Hepatocyte (in vitro differentiated cells): ENCODE measurements around the gene KLHDC1. TPM values are rescaled to one million over a fixed set of nuclear protein-coding genes. Genes with fewer than 3 reads are reported as not detected.

Experiments
- DNase-seq: peaks from one replicate; pipeline ENCODE4 v3.0.0-alpha.2; 2016; ENCODE audit warnings: low spot score
- H2AFZ ChIP-seq: fragments of 200-600 bp; sonication (generic); 2 replicates; pipeline ENCODE4 v1.6.0; 2016; ENCODE audit warnings: antibody characterized with exemption, mild to moderate bottlenecking
- H3K27ac ChIP-seq: fragments of 200-600 bp; sonication (generic); 2 replicates; pipeline ENCODE4 v1.5.1; 2016; ENCODE audit warnings: mild to moderate bottlenecking
- H3K27me3 ChIP-seq: fragments of 200-600 bp; sonication (generic); 2 replicates; pipeline ENCODE4 v1.6.1; 2016
- H3K36me3 ChIP-seq: fragments of 200-600 bp; sonication (generic); replicated peaks from 2 replicates; pipeline ENCODE4 v1.5.1; 2016; ENCODE audit warnings: low read depth; ENCODE audit not compliant: insufficient read depth
- H3K4me1 ChIP-seq: fragments of 200-600 bp; sonication (generic); 2 replicates; pipeline ENCODE4 v1.5.1; 2016; ENCODE audit warnings: mild to moderate bottlenecking, moderate library complexity; ENCODE audit not compliant: insufficient read depth
- H3K4me2 ChIP-seq: fragments of 200-600 bp; sonication (generic); 2 replicates; pipeline ENCODE4 v1.6.0; 2016
- H3K4me3 ChIP-seq: fragments of 200-600 bp; sonication (generic); 2 replicates; pipeline ENCODE4 v1.5.1; 2016; ENCODE audit warnings: mild to moderate bottlenecking
- H3K79me2 ChIP-seq: fragments of 200-600 bp; sonication (generic); 2 replicates; pipeline ENCODE4 v1.6.0; 2017; ENCODE audit warnings: mild to moderate bottlenecking
- H3K9me2 ChIP-seq: fragments of 200-600 bp; sonication (generic); replicated peaks from 2 replicates; pipeline ENCODE4 v1.6.0; 2017; ENCODE audit warnings: mild to moderate bottlenecking; ENCODE audit not compliant: insufficient read depth
- H3K9me3 ChIP-seq: fragments of 200-600 bp; sonication (generic); 2 replicates; pipeline ENCODE4 v1.5.1; 2016; ENCODE audit warnings: low read depth, mild to moderate bottlenecking
- H4K20me1 ChIP-seq: fragments of 200-600 bp; sonication (generic); 2 replicates; pipeline ENCODE4 v1.6.0; 2016; ENCODE audit warnings: mild to moderate bottlenecking; ENCODE audit not compliant: insufficient read depth, poor library complexity, severe bottlenecking
- CTCF ChIP-seq: fragments of 200-600 bp; sonication (generic); IDR thresholded peaks from 2 replicates; pipeline ENCODE4 v1.5.1; 2016; ENCODE audit warnings: antibody characterized with exemption, mild to moderate bottlenecking; ENCODE audit not compliant: poor library complexity
- EZH2 ChIP-seq: fragments of 200-600 bp; sonication (generic); IDR thresholded peaks from 2 replicates; pipeline ENCODE4 v1.6.1; 2016; ENCODE audit warnings: antibody characterized with exemption, mild to moderate bottlenecking, borderline replicate concordance
- EZH2phosphoT487 ChIP-seq: fragments of 200-600 bp; sonication (generic); IDR thresholded peaks from one replicate; pipeline ENCODE4 v1.6.1; 2018; ENCODE audit warnings: antibody characterized with exemption, mild to moderate bottlenecking, low read depth, moderate library complexity; ENCODE audit not compliant: unreplicated experiment, severe bottlenecking
- WGBS: methylation state at CpG from one replicate; pipeline ENCODE4 v1.1.6; 2016; ENCODE audit warnings: low lambda C conversion rate; ENCODE audit errors: missing lambda C conversion rate; 5-methylcytosine and 5-hydroxymethylcytosine counted together
- polyA plus RNA-seq: library from polyadenylated mRNA; unstranded; fragments of >200 nt; fragmentation: Nextera tagmentation; extraction: Ambion mirVana; gene quantifications from 2 replicates; pipeline ENCODE4 v1.2.1, GENCODE V29; 2016
- total RNA-seq: library from RNA; depleted of rRNA; stranded (reverse); fragments of >200 nt; gene quantifications from 2 replicates; pipeline ENCODE4 v1.2.3, GENCODE V29; 2014

KLHDC1 gene
- total and polyA plus RNA-seq, 2 experiments from 2014 or later = 4.6 to 5.4 TPM

GRCh38 chr14:49768301-49769121 is 75.6 kb downstream of the KLHDC1 start:
- WGBS = under 1% methylated on average over 66 of the region's 67 CpGs
- H2AFZ ChIP-seq = peak overlapping the region; percentile 67
- H3K4me2 ChIP-seq = peak overlapping the region; percentile 80
- H3K9me2 ChIP-seq = no peaks in the 10 kb centered on the region
- peaks cover 48% of the 10 kb centered on the region for H3K79me2 ChIP-seq
- H3K4me3 ChIP-seq = peak overlapping the region; percentile 92
- TF ChIP-seq EZH2 (no peak), CTCF (no peak), EZH2phosphoT487 (no peak)
- no peaks in the 10 kb centered on the region for H4K20me1 ChIP-seq
- no peaks in the 10 kb centered on the region for H3K27me3 ChIP-seq
- H3K36me3 ChIP-seq = no peaks in the 10 kb centered on the region
- peaks cover 26% of the 10 kb centered on the region for H3K4me1 ChIP-seq
- H3K27ac ChIP-seq = peak overlapping the region; percentile 100
- DNase-seq = peak; percentile 80
- H3K9me3 ChIP-seq = no peaks in the 10 kb centered on the region

GRCh38 chr14:49769171-49769570 is 76.3 kb downstream of the KLHDC1 start:
- TF ChIP-seq CTCF = no peak
- TF ChIP-seq EZH2 = no peak
- no peak for TF ChIP-seq EZH2phosphoT487
- peak overlapping the region; percentile 80 for H3K4me2 ChIP-seq
- DNase-seq = no peak
- H3K79me2 ChIP-seq = peaks cover 55% of the 10 kb centered on the region
- peak overlapping the region; percentile 92 for H3K4me3 ChIP-seq
- peaks cover 26% of the 10 kb centered on the region for H3K4me1 ChIP-seq
- no peaks in the 10 kb centered on the region for H3K9me2 ChIP-seq
- no peaks in the 10 kb centered on the region for H4K20me1 ChIP-seq
- H2AFZ ChIP-seq = no peak overlapping the region
- H3K36me3 ChIP-seq = no peaks in the 10 kb centered on the region
- H3K9me3 ChIP-seq = no peaks in the 10 kb centered on the region
- WGBS = 21% methylated on average over 6 of the region's 6 CpGs
- H3K27ac ChIP-seq = peak overlapping the region; percentile 100
- H3K27me3 ChIP-seq = no peaks in the 10 kb centered on the region

- Histone ChIP-seq H3K9me2 (no peaks in the 10 kb centered on the region), H4K20me1 (no peaks in the 10 kb centered on the region), H3K79me2 (peaks cover 58% of the 10 kb centered on the region), H3K4me2 (peak overlapping the region; percentile 80), H3K36me3 (no peaks in the 10 kb centered on the region), H2AFZ (no peak overlapping the region), H3K4me3 (peak overlapping the region; percentile 92), H3K9me3 (no peaks in the 10 kb centered on the region), H3K27me3 (no peaks in the 10 kb centered on the region), H3K4me1 (peaks cover 26% of the 10 kb centered on the region), H3K27ac (peak overlapping the region; percentile 100)
- no peak for TF ChIP-seq EZH2phosphoT487
- no peak for TF ChIP-seq CTCF
- DNase-seq = no peak
- 34% methylated on average over 15 of the region's 15 CpGs for WGBS
Observed at GRCh38 chr14:49769581-49770211, 76.8 kb downstream of the KLHDC1 start.
